ENCODE results near the gene TKFC.

The TKFC gene

GRCh38 chr11:61297746-61298145, 35.3 kb upstream of the TKFC start:
- TF ChIP-seq CTCF (conservative IDR thresholded peaks at IDR 0.05; ENCODE audit: low read length) (no peak), EZH2phosphoT487 (IDR thresholded peaks at IDR 0.05; ENCODE audit: borderline replicate concordance) (no peak)
- peaks cover 53% of the 10 kb centered on the region for H3K36me3 ChIP-seq (ENCODE audit: insufficient read depth, low read length)
- no peaks in the 10 kb centered on the region for H3F3A ChIP-seq (ENCODE audit: low read depth)
- H4K20me1 ChIP-seq (ENCODE audit: insufficient read depth, low read length, poor library complexity, severe bottlenecking), result no peaks in the 10 kb centered on the region
- H3K9me3 ChIP-seq (ENCODE audit: insufficient read depth, low read depth, low read length), result no peaks in the 10 kb centered on the region
- H3K27me3 ChIP-seq (ENCODE audit: insufficient read depth, low read length, poor library complexity, severe bottlenecking), result no peaks in the 10 kb centered on the region
- no peaks in the 10 kb centered on the region for H3K9me2 ChIP-seq (replicated peaks; ENCODE audit: low read depth, low read length)
- no peak overlapping the region for H2AFZ ChIP-seq (ENCODE audit: low read length)
- H3K9ac ChIP-seq (ENCODE audit: low read depth, low read length, poor library complexity, severe bottlenecking), result no peak overlapping the region
- H3K79me2 ChIP-seq (ENCODE audit: insufficient read depth, low read length), result no peaks in the 10 kb centered on the region
- peaks cover 21% of the 10 kb centered on the region for H3K4me1 ChIP-seq (ENCODE audit: insufficient read depth, low read length, poor library complexity, severe bottlenecking)
- H3K4me2 ChIP-seq (ENCODE audit: low read depth, low read length, poor library complexity, severe bottlenecking), result no peak overlapping the region
- no peak overlapping the region for H3K4me3 ChIP-seq (ENCODE audit: low read length, poor library complexity, severe bottlenecking)

GRCh38 chr11:61298663-61299244, 34.3 kb upstream of the TKFC start:
- Histone ChIP-seq H3K9ac (ENCODE audit: low read depth, low read length, poor library complexity, severe bottlenecking) (peak overlapping the region; percentile 18), H3K79me2 (ENCODE audit: insufficient read depth, low read length) (no peaks in the 10 kb centered on the region), H3K4me3 (ENCODE audit: low read length, poor library complexity, severe bottlenecking) (no peak overlapping the region), H3K9me3 (ENCODE audit: insufficient read depth, low read depth, low read length) (no peaks in the 10 kb centered on the region), H2AFZ (ENCODE audit: low read length) (no peak overlapping the region), H3K36me3 (ENCODE audit: insufficient read depth, low read length) (peaks cover 62% of the 10 kb centered on the region), H3K4me2 (ENCODE audit: low read depth, low read length, poor library complexity, severe bottlenecking) (no peak overlapping the region), H4K20me1 (ENCODE audit: insufficient read depth, low read length, poor library complexity, severe bottlenecking) (no peaks in the 10 kb centered on the region), H3F3A (ENCODE audit: low read depth) (no peaks in the 10 kb centered on the region), H3K4me1 (ENCODE audit: insufficient read depth, low read length, poor library complexity, severe bottlenecking) (peaks cover 17% of the 10 kb centered on the region), H3K9me2 (replicated peaks; ENCODE audit: low read depth, low read length) (no peaks in the 10 kb centered on the region), H3K27me3 (ENCODE audit: insufficient read depth, low read length, poor library complexity, severe bottlenecking) (no peaks in the 10 kb centered on the region)
- no peak for TF ChIP-seq EZH2phosphoT487 (IDR thresholded peaks at IDR 0.05; ENCODE audit: borderline replicate concordance)
- no peak for TF ChIP-seq CTCF (conservative IDR thresholded peaks at IDR 0.05; ENCODE audit: low read length)

GRCh38 chr11:61302550-61302949, 30.5 kb upstream of the TKFC start:
- Histone ChIP-seq H3K9ac (ENCODE audit: low read depth, low read length, poor library complexity, severe bottlenecking) (no peak overlapping the region), H3K9me3 (ENCODE audit: insufficient read depth, low read depth, low read length) (no peaks in the 10 kb centered on the region), H3F3A (ENCODE audit: low read depth) (no peaks in the 10 kb centered on the region), H3K4me1 (ENCODE audit: insufficient read depth, low read length, poor library complexity, severe bottlenecking) (peaks cover 8% of the 10 kb centered on the region), H3K27me3 (ENCODE audit: insufficient read depth, low read length, poor library complexity, severe bottlenecking) (no peaks in the 10 kb centered on the region), H4K20me1 (ENCODE audit: insufficient read depth, low read length, poor library complexity, severe bottlenecking) (no peaks in the 10 kb centered on the region), H3K79me2 (ENCODE audit: insufficient read depth, low read length) (no peaks in the 10 kb centered on the region), H3K9me2 (replicated peaks; ENCODE audit: low read depth, low read length) (no peaks in the 10 kb centered on the region), H2AFZ (ENCODE audit: low read length) (no peak overlapping the region), H3K4me3 (ENCODE audit: low read length, poor library complexity, severe bottlenecking) (no peak overlapping the region), H3K4me2 (ENCODE audit: low read depth, low read length, poor library complexity, severe bottlenecking) (no peak overlapping the region), H3K36me3 (ENCODE audit: insufficient read depth, low read length) (peaks cover 94% of the 10 kb centered on the region)
- TF ChIP-seq CTCF (conservative IDR thresholded peaks at IDR 0.05; ENCODE audit: low read length) (no peak), EZH2phosphoT487 (IDR thresholded peaks at IDR 0.05; ENCODE audit: borderline replicate concordance) (no peak)

All from Loucy (cell line).